Progenitor cell of endocrine pancreas (in vitro differentiated cells): ENCODE measurements around the gene FOS. TPM values are rescaled to one million over a fixed set of nuclear protein-coding genes. Genes with fewer than 3 reads are reported as not detected.
A peak's percentile ranks its signal among the peaks of the same experiment; 100 is the strongest.

ENCODE experiments used
- DNase-seq: peaks from one replicate; pipeline ENCODE4 v3.0.0; 2021; ENCODE audit warnings: low spot score; ENCODE audit not compliant: unreplicated experiment
- H3K27ac Mint-ChIP-seq: 2 replicates; pipeline ENCODE4 v1.8.0; 2021; ENCODE audit warnings: mild to moderate bottlenecking, moderate library complexity, mixed read lengths
- H3K27me3 Mint-ChIP-seq: 2 replicates; pipeline ENCODE4 v1.8.0; 2021; ENCODE audit warnings: mixed read lengths
- H3K36me3 Mint-ChIP-seq: 2 replicates; pipeline ENCODE4 v1.8.0; 2022; ENCODE audit warnings: mixed read lengths; ENCODE audit not compliant: insufficient read depth
- H3K4me1 Mint-ChIP-seq: 2 replicates; pipeline ENCODE4 v1.8.0; 2021; ENCODE audit warnings: low read depth, mixed read lengths
- H3K4me3 Mint-ChIP-seq: 2 replicates; pipeline ENCODE4 v1.8.0; 2021; ENCODE audit warnings: low read depth, mild to moderate bottlenecking, moderate library complexity, mixed read lengths
- H3K9me3 Mint-ChIP-seq: 2 replicates; pipeline ENCODE4 v1.8.0; 2021; ENCODE audit warnings: low read depth, mixed read lengths
- long read RNA-seq: library from polyadenylated mRNA; unstranded; transcript quantifications from one replicate; pipeline ENCODE4 v2.0.0, GENCODE V29; 2020
- total RNA-seq: library from RNA; stranded (reverse); gene quantifications from 2 replicates; pipeline ENCODE4 v1.2.1, GENCODE V29; 2021
- TF ChIP-seq, protein P1 (sequence below): fragments of 200-600 bp; sonication (generic); IDR thresholded peaks from one replicate; pipeline ENCODE4 v1.5.0; 2021; ENCODE audit warnings: antibody characterized with exemption, mild to moderate bottlenecking; ENCODE audit not compliant: unreplicated experiment

The FOS gene
- total RNA-seq = 73.7 and 88.8 TPM in 2 replicates
- long read RNA-seq, transcript FOS-201 (4 exons, 2,158 nt) = major isoform, 61 of 75 reads
- long read RNA-seq, transcript FOS-205 (3 exons, 629 nt) = minor isoform, 5 of 75 reads
- long read RNA-seq, partial matches to known transcripts = 1 of 75 reads
- long read RNA-seq, other reads (novel, unspliced or antisense) = 3 of 75 reads

DNA sequence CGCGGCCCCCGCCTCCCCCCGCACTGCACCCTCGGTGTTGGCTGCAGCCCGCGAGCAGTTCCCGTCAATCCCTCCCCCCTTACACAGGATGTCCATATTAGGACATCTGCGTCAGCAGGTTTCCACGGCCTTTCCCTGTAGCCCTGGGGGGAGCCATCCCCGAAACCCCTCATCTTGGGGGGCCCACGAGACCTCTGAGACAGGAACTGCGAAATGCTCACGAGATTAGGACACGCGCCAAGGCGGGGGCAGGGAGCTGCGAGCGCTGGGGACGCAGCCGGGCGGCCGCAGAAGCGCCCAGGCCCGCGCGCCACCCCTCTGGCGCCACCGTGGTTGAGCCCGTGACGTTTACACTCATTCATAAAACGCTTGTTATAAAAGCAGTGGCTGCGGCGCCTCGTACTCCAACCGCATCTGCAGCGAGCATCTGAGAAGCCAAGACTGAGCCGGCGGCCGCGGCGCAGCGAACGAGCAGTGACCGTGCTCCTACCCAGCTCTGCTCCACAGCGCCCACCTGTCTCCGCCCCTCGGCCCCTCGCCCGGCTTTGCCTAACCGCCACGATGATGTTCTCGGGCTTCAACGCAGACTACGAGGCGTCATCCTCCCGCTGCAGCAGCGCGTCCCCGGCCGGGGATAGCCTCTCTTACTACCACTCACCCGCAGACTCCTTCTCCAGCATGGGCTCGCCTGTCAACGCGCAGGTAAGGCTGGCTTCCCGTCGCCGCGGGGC, at the start of gene FOS:
FOS (plus strand) TSS at position 407 of the 731 bp plus-strand sequence; CDS start at position 562, 155 bp downstream.
- peaks cover 19% of the 10 kb centered on the region for H3K36me3 Mint-ChIP-seq
- H3K27ac Mint-ChIP-seq = peak within 1 kb of the TSS; percentile 100
- no peaks in the 10 kb centered on the region for H3K9me3 Mint-ChIP-seq
- H3K4me3 Mint-ChIP-seq = peak within 1 kb of the TSS; percentile 92
- peaks cover 32% of the 10 kb centered on the region for H3K27me3 Mint-ChIP-seq
- peak; percentile 80 for DNase-seq
- peaks cover 40% of the 10 kb centered on the region for H3K4me1 Mint-ChIP-seq
- TF ChIP-seq, protein P1, sequence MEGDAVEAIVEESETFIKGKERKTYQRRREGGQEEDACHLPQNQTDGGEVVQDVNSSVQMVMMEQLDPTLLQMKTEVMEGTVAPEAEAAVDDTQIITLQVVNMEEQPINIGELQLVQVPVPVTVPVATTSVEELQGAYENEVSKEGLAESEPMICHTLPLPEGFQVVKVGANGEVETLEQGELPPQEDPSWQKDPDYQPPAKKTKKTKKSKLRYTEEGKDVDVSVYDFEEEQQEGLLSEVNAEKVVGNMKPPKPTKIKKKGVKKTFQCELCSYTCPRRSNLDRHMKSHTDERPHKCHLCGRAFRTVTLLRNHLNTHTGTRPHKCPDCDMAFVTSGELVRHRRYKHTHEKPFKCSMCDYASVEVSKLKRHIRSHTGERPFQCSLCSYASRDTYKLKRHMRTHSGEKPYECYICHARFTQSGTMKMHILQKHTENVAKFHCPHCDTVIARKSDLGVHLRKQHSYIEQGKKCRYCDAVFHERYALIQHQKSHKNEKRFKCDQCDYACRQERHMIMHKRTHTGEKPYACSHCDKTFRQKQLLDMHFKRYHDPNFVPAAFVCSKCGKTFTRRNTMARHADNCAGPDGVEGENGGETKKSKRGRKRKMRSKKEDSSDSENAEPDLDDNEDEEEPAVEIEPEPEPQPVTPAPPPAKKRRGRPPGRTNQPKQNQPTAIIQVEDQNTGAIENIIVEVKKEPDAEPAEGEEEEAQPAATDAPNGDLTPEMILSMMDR = no peak

DNA sequence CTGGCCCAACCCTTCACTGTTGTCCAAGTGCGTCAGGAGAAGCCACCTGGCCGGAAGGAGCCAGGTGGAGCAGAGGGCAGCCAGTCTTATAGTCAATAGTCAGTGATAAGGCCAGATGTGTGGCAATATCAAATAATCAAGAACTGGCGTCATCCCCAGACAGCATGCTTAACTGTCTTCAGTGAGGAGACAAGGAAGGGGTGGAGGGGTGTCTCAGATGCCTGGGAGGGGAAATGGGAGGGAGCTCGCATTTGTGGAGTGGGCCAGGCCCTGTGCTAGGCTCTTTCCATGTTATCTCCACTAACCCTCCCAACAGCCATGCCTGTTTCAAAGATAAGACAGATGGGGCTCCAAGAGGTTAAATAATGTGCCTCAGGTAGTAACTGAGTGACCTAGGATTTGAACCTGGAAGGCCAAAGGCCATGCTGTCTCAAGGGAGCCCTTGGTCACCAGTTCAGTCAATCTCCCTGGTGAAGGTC, 48.9 kb upstream of the FOS start:
- H3K27me3 Mint-ChIP-seq = no peaks in the 10 kb centered on the region
- no peak overlapping the region for H3K4me3 Mint-ChIP-seq
- TF ChIP-seq, protein P1 = no peak
- peaks cover 26% of the 10 kb centered on the region for H3K4me1 Mint-ChIP-seq
- no peaks in the 10 kb centered on the region for H3K36me3 Mint-ChIP-seq
- DNase-seq = no peak
- H3K27ac Mint-ChIP-seq = no peak overlapping the region
- H3K9me3 Mint-ChIP-seq = no peaks in the 10 kb centered on the region

DNA sequence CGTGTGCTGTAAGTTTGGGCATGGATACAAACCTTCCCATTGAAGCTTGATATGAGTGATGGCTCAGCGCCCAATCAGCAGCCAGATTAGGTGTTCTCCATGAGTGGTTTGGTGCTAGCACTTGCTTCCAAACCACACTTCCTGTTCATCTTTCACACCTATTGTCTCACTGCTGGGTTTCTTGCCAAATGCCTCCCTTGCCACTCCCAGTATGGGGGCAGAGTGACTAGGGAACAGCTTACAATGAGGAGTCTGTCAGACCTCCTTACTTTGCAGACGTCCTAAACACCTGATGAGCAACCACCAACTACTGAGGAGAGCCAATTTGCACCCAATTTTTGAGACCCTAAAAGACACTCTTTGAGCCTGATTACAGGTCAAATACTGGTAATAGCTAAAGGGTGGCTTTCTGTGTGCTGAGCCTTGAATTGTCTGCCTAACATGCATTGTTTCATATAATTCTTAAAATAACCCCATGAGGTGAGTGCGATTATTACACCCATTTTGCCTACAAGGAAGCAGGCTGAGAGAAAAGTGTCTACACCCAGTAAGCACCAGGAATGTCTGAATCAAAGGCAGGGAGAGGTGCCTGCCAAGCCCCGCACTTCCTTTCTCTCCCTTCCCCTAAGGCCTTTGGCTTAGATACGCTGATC, 48.4 kb upstream of the FOS start:
- H3K27ac Mint-ChIP-seq = peak overlapping the region; percentile 49
- TF ChIP-seq, protein P1 = peak; percentile 35

DNA sequence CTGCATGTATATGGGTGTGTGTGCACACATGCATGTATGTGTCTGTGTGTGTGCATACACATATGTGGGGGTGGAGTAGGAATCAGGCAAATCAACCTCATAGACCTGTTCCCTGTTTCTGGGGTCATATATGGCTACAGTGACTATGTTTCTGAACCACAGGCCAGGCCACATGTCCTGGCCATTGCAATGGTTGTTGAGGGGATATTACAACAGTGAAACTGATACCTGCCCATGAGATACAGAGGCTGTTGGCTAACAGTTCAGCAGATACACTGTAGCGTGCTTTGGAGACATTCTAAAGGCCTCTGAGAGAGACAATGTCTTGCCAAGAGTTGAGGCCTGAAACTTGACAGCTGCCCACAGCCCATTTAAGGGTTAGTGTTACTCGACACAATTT, 47.3 kb upstream of the FOS start:
- TF ChIP-seq, protein P1 = no peak
- no peak for DNase-seq
- no peak overlapping the region for H3K27ac Mint-ChIP-seq
- no peaks in the 10 kb centered on the region for H3K36me3 Mint-ChIP-seq
- H3K27me3 Mint-ChIP-seq = no peaks in the 10 kb centered on the region
- peaks cover 25% of the 10 kb centered on the region for H3K4me1 Mint-ChIP-seq
- no peak overlapping the region for H3K4me3 Mint-ChIP-seq
- H3K9me3 Mint-ChIP-seq = no peaks in the 10 kb centered on the region

More for the DNA sequence above, 48.4 kb upstream of the FOS start:
- Mint-ChIP-seq H3K4me1 (peaks cover 26% of the 10 kb centered on the region), H3K27me3 (no peaks in the 10 kb centered on the region), H3K36me3 (no peaks in the 10 kb centered on the region), H3K9me3 (no peaks in the 10 kb centered on the region), H3K4me3 (no peak overlapping the region)
- DNase-seq = no peak

DNA sequence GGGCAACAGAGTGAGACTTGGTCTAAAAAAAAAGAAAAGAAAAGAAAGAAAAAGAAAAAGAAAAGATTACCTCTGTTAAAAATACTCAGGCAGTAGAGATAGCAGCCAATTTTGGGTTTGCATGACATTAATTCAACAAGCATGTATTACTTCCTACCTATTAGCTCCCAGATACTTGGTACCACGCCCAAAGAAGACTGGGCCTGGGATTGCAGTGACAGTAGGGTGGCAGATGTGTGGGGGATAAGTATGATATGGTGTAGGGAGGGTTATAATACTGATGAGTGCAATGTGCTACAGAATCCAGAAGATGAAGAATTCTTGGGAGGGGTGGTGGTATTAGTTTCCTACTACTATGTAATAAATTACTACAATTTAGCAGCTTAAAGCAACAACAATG, 46.4 kb upstream of the FOS start:
- DNase-seq = no peak
- no peak overlapping the region for H3K27ac Mint-ChIP-seq
- no peak overlapping the region for H3K4me3 Mint-ChIP-seq
- TF ChIP-seq, protein P1 = no peak
- H3K4me1 Mint-ChIP-seq = peaks cover 23% of the 10 kb centered on the region
- H3K27me3 Mint-ChIP-seq = no peaks in the 10 kb centered on the region
- no peaks in the 10 kb centered on the region for H3K9me3 Mint-ChIP-seq
- H3K36me3 Mint-ChIP-seq = no peaks in the 10 kb centered on the region
